ENCODE data around the gene HMMR. TPM values are rescaled to one million over a fixed set of nuclear protein-coding genes. Genes with fewer than 3 reads are reported as not detected.
A peak's percentile ranks its signal among the peaks of the same experiment; 100 is the strongest.
"Not testable (repeated sequence)": the region's sequence is repeated elsewhere in the genome, so short reads cannot be mapped to it uniquely, and the experiment has no call there.

Gene HMMR, protein sequence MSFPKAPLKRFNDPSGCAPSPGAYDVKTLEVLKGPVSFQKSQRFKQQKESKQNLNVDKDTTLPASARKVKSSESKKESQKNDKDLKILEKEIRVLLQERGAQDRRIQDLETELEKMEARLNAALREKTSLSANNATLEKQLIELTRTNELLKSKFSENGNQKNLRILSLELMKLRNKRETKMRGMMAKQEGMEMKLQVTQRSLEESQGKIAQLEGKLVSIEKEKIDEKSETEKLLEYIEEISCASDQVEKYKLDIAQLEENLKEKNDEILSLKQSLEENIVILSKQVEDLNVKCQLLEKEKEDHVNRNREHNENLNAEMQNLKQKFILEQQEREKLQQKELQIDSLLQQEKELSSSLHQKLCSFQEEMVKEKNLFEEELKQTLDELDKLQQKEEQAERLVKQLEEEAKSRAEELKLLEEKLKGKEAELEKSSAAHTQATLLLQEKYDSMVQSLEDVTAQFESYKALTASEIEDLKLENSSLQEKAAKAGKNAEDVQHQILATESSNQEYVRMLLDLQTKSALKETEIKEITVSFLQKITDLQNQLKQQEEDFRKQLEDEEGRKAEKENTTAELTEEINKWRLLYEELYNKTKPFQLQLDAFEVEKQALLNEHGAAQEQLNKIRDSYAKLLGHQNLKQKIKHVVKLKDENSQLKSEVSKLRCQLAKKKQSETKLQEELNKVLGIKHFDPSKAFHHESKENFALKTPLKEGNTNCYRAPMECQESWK
- total RNA-seq: 1 to 10 TPM in 2 of 4 donors, under 1 TPM in 1, not detected in 1; 0.32 to 2.6 (median 1.0) TPM

- TF ChIP-seq CTCF (IDR thresholded peaks at IDR 0.05): no peak
- DNase-seq (ENCODE audit: low spot score): no peak
- no peak for ATAC-seq (ENCODE audit: low FRiP score)
These were observed at the start of gene HMMR for GRCh38 chr5:163460562-163461171. Gene HMMR, plus strand, starts transcription at chr5:163460632. Its CDS starts 61 bp downstream, at chr5:163460693.

- not testable (repeated sequence) for DNase-seq (ENCODE audit: low spot score); ATAC-seq (ENCODE audit: low FRiP score)
These were observed 44.8 kb upstream of the HMMR start for GRCh38 chr5:163415673-163416072.

GRCh38 chr5:163424836-163425235 is 35.6 kb upstream of the HMMR start:
- no peak for TF ChIP-seq CTCF (IDR thresholded peaks at IDR 0.05)
- ATAC-seq (ENCODE audit: low FRiP score) (no peak), DNase-seq (ENCODE audit: low spot score) (no peak)

- DNase-seq (ENCODE audit: low spot score); ATAC-seq (ENCODE audit: low FRiP score): not testable (repeated sequence)
These were observed 34.3 kb upstream of the HMMR start for GRCh38 chr5:163426128-163426527.

DNA sequence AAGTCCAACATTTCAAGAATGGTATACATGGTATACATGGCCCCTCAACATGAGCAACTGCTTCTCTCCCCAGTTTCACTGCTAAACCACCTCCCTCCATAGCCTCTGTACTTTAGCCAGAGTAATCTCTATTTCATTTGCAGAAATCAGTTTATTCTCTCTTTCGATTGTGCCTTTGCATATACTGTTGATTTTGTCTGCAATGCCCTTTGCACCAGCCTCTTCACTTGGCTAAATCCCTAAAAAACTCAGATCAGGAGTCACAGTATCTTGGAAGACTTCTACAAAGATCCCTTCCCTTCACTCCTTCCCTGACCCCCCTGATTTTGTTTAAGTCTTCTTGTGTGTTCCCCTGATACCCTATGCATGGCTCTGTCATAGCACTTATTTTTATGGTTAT is 27.9 kb upstream of the HMMR start:
- no peak for TF ChIP-seq CTCF (IDR thresholded peaks at IDR 0.05)
- no peak for ATAC-seq (ENCODE audit: low FRiP score)
- DNase-seq (ENCODE audit: low spot score): no peak

- no peak for ATAC-seq (ENCODE audit: low FRiP score)
These were observed 27.2 kb upstream of the HMMR start for GRCh38 chr5:163433271-163433670.

DNA sequence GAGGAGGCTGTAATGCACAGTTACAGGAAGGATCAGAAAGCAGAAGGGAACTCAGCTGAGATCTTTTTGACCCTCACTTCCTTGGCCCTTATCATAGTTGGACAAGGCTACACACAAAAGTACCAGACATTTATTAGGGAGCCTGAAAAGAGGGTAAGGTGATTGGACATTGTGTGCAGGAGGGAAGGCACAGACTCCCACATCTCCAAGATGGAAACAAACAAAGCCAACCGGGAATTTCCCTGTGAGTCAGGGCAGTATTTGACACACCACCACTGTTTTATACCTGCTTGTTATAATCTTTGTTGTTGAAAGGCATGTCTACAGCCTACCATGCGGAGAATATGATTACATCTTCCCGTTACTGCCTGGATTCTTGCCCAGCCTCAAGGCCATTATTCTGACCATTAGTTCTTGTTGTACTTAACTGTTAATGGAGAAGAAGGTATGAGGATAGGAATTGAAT is 26.0 kb upstream of the HMMR start:
- peak; percentile 7 for ATAC-seq (ENCODE audit: low FRiP score)
- TF ChIP-seq CTCF (IDR thresholded peaks at IDR 0.05): no peak
- DNase-seq (ENCODE audit: low spot score): no peak

More at GRCh38 chr5:163433271-163433670, 27.2 kb upstream of the HMMR start:
- TF ChIP-seq CTCF (IDR thresholded peaks at IDR 0.05): no peak
- DNase-seq (ENCODE audit: low spot score): no peak
